ENCODE data around the gene ZFYVE1.

GRCh38 chr14:72970824-72971434 lies 56.0 kb downstream of the ZFYVE1 start:
- TF ChIP-seq CTCF (IDR thresholded peaks at IDR 0.05) (no peak), EZH2 (IDR thresholded peaks at IDR 0.05) (no peak)
